Testis (tissue), 3 donors: ENCODE data around the gene DENND1A. TPM values are rescaled to one million over a fixed set of nuclear protein-coding genes. Genes with fewer than 3 reads are reported as not detected.

Experiments
- DNase-seq: peaks from one replicate; pipeline ENCODE4 v3.0.0-alpha.2; 2019
- H3K27ac ChIP-seq, 2 donors: fragments of 200-600 bp; sonication (generic); one replicate each; pipeline ENCODE4 v1.5.1; 2019
- H3K27me3 ChIP-seq: fragments of 200-600 bp; sonication (generic); one replicate; pipeline ENCODE4 v1.5.1; 2019
- H3K36me3 ChIP-seq: fragments of 200-600 bp; sonication (generic); one replicate; pipeline ENCODE4 v1.5.1; 2017; ENCODE audit warnings: low read depth; ENCODE audit errors: missing control alignments
- H3K4me1 ChIP-seq: fragments of 200-600 bp; sonication (generic); one replicate; pipeline ENCODE4 v1.5.1; 2019
- H3K4me3 ChIP-seq, 2 donors: fragments of 200-600 bp; sonication (generic); one replicate each; pipeline ENCODE4 v1.5.1; 2017 to 2019
- H3K9me3 ChIP-seq: fragments of 200-600 bp; sonication (generic); one replicate; pipeline ENCODE4 v1.5.1; 2017
- POLR2A ChIP-seq: fragments of 450-650 bp; IDR thresholded peaks from one replicate; pipeline ENCODE4 v1.6.1; 2017; ENCODE audit warnings: antibody characterized with exemption, mild to moderate bottlenecking, moderate library complexity
- WGBS, 2 donors: methylation state at CpG; one replicate each; pipeline ENCODE4 v1.1.5; 2018; 5-methylcytosine and 5-hydroxymethylcytosine counted together
- intact Hi-C: fragments of 100-400 bp; cut with DNase I; formaldehyde crosslinking; loops from one replicate; pipeline ENCODE4 v1.15.1; 2023; ENCODE audit warnings: low total_unique reads
- polyA plus RNA-seq: library from polyadenylated mRNA; stranded (reverse); fragments of 350-450 nt; fragmentation: Illumina TruSeq; extraction: RNeasy Lipid Tissue Mini Kit (QIAGEN cat#74804); gene quantifications from one replicate; pipeline ENCODE4 v1.2.3, GENCODE V29; 2014; ENCODE audit warnings: low read depth, low replicate concordance; ENCODE audit not compliant: insufficient read depth
- total RNA-seq, 2 donors: library from RNA; depleted of rRNA; stranded (reverse); fragments of >200 nt; gene quantifications; one replicate each; pipeline ENCODE4 v1.2.3, GENCODE V29; 2016
- TF ChIP-seq, protein P1 (sequence below), 3 experiments: fragments of 450-650 bp in 2 of 3; fragments of 200-600 bp in 1 of 3; sonication (generic) in 1 of 3; IDR thresholded peaks; one replicate each; pipeline ENCODE4 v1.5.1; 2016 to 2019; ENCODE audit warnings: antibody characterized with exemption in 3 of 3, mild to moderate bottlenecking in 2 of 3, moderate library complexity in 1 of 3

The DENND1A gene
- total and polyA plus RNA-seq, 3 donors from 2014 or later = 20.3 to 47.4 (median 44.9) TPM

- Histone ChIP-seq H3K4me1 (peaks cover 14% of the 10 kb centered on the region), H3K9me3 (no peaks in the 10 kb centered on the region), H3K27ac (no peak overlapping the region), H3K27me3 (no peaks in the 10 kb centered on the region), H3K36me3 (no peaks in the 10 kb centered on the region), H3K4me3 (no peak overlapping the region)
- 47 to 51% methylated on average over 7 of the region's 7 CpGs for WGBS, 2 donors
- intact Hi-C loops = no loop called here
- no peak for DNase-seq
- TF ChIP-seq, protein P1, sequence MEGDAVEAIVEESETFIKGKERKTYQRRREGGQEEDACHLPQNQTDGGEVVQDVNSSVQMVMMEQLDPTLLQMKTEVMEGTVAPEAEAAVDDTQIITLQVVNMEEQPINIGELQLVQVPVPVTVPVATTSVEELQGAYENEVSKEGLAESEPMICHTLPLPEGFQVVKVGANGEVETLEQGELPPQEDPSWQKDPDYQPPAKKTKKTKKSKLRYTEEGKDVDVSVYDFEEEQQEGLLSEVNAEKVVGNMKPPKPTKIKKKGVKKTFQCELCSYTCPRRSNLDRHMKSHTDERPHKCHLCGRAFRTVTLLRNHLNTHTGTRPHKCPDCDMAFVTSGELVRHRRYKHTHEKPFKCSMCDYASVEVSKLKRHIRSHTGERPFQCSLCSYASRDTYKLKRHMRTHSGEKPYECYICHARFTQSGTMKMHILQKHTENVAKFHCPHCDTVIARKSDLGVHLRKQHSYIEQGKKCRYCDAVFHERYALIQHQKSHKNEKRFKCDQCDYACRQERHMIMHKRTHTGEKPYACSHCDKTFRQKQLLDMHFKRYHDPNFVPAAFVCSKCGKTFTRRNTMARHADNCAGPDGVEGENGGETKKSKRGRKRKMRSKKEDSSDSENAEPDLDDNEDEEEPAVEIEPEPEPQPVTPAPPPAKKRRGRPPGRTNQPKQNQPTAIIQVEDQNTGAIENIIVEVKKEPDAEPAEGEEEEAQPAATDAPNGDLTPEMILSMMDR (IDR thresholded peaks at IDR 0.05) = no peak
- TF ChIP-seq POLR2A = no peak
These were observed 95.6 kb downstream of the DENND1A start for GRCh38 chr9:123834218-123834888.

DNA sequence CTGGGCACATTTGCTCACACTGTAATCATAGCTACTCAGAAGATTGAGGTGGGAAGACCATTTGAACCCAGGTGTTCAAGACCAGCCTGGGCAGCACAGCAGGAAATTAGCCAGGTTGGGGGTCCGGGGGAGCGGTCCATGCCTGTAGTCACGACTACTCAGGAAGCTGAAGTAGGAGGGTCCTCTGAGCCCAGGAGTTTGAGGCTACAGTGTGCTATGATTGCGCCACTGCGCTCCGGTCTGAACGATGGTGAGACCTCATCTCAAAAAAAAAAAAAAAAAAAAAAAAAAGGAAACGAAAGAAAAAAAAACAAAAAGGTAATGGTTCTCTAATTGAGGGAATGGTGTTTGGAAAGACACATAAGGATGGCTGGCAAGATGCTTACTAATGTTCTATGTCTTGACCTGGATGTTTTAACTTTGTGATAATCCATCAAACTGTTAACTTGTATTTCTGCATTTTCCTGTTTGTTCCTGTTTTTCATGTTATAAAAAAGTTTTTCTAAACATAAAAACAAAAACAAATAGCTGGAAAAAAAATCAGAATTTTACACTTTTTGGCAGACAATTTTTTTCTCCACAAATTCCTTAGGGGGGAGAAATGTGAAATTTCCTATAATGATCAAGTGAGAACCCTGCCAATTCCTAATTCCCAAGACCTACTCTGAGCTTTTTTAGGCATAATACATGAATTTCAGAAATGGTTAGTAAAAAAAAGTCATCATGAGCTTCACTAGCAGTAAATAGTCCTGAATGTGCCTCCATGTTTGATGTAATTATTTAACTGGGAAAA is 96.9 kb downstream of the DENND1A start:
- H3K27ac ChIP-seq = no peak overlapping the region
- H3K27me3 ChIP-seq = no peaks in the 10 kb centered on the region
- H3K4me1 ChIP-seq = peaks cover 14% of the 10 kb centered on the region
- 85 to 90% methylated on average over 7 to 8 of the region's 8 CpGs for WGBS, 2 donors
- TF ChIP-seq POLR2A = no peak
- TF ChIP-seq, protein P1 (IDR thresholded peaks at IDR 0.05) = no peak
- intact Hi-C loops = no loop called here
- no peak overlapping the region for H3K4me3 ChIP-seq
- DNase-seq = no peak
- H3K9me3 ChIP-seq = no peaks in the 10 kb centered on the region
- no peaks in the 10 kb centered on the region for H3K36me3 ChIP-seq

DNA sequence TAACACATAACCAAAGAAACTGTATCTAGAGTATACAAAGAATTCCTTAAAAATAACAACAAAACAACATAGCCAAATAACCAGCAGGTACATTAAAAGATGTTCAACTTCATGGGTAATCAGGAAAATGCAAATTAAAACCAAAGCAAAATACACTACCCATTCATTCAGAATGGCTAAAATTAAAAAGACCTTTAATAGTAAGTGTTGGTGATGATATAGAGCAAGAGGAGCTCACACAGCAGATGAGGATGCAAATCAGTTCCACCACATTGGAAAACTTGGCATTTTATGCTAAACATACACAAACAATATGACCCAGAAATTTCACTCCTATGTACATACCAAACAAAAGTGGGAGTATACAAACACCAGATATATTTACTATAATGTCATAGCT is 97.8 kb downstream of the DENND1A start:
- Histone ChIP-seq H3K27ac (no peak overlapping the region), H3K4me3 (no peak overlapping the region), H3K27me3 (no peaks in the 10 kb centered on the region), H3K9me3 (no peaks in the 10 kb centered on the region), H3K4me1 (peaks cover 14% of the 10 kb centered on the region), H3K36me3 (no peaks in the 10 kb centered on the region)
- TF ChIP-seq, protein P1 (IDR thresholded peaks at IDR 0.05) = no peak
- TF ChIP-seq POLR2A = no peak
- intact Hi-C loops = no loop called here
- no peak for DNase-seq

DNA sequence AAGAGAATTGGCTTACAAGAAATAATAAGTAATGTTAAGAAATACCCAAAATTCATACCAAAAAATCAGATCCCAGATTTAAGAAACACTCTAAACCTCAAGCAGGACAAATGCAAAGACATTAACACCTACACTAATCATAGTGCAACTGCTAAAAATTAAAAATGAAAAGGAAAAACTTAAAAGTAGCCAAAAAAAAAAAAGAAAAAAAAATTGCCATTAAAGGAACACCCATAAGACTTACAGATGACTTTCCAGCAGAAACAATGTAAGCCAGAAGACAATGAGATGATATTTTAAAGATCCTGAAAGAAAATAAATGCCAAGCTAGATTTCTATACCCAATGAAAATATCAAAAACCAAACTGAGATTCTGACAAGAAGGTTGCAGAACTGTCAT is 101.5 kb downstream of the DENND1A start:
- no peaks in the 10 kb centered on the region for H3K27me3 ChIP-seq
- H3K27ac ChIP-seq = no peak overlapping the region
- peaks cover 2% of the 10 kb centered on the region for H3K4me1 ChIP-seq
- H3K9me3 ChIP-seq = no peaks in the 10 kb centered on the region
- TF ChIP-seq, protein P1 (IDR thresholded peaks at IDR 0.05) = no peak
- no peak for TF ChIP-seq POLR2A
- DNase-seq = no peak
- no peaks in the 10 kb centered on the region for H3K36me3 ChIP-seq
- intact Hi-C loops = no loop called here
- no peak overlapping the region for H3K4me3 ChIP-seq
